HS-27A (cell line): ENCODE results near the gene LCE7A.

ENCODE experiments used
- DNase-seq: peaks from one replicate; pipeline ENCODE4 v3.0.0-alpha.2; 2012; ENCODE audit warnings: low read depth, missing footprints

Gene LCE7A

GRCh38 chr1:152880316-152880715 is 20.5 kb downstream of the LCE7A start:
- DNase-seq = no peak

- no peak for DNase-seq
These were observed 21.1 kb downstream of the LCE7A start for GRCh38 chr1:152880907-152881306.

GRCh38 chr1:152884085-152884484 is 24.3 kb downstream of the LCE7A start:
- DNase-seq = no peak

- DNase-seq = no peak
These were observed 24.7 kb downstream of the LCE7A start for GRCh38 chr1:152884506-152884905.

GRCh38 chr1:152884966-152885624 is 25.3 kb downstream of the LCE7A start:
- DNase-seq = peak; percentile 73

GRCh38 chr1:152886085-152886484 is 26.3 kb downstream of the LCE7A start:
- no peak for DNase-seq

- DNase-seq = no peak
These were observed 27.1 kb downstream of the LCE7A start for GRCh38 chr1:152886758-152887409.

GRCh38 chr1:152888126-152888525 is 28.3 kb downstream of the LCE7A start:
- DNase-seq = no peak

- no peak for DNase-seq
These were observed 39.2 kb downstream of the LCE7A start for GRCh38 chr1:152899027-152899426.

- no peak for DNase-seq
These were observed 40.1 kb downstream of the LCE7A start for GRCh38 chr1:152899883-152900282.

GRCh38 chr1:152901631-152902030 is 41.8 kb downstream of the LCE7A start:
- DNase-seq = no peak

- DNase-seq = no peak
These were observed 42.8 kb downstream of the LCE7A start for GRCh38 chr1:152902636-152903035.

GRCh38 chr1:152904688-152905440 is 45.1 kb downstream of the LCE7A start:
- no peak for DNase-seq

GRCh38 chr1:152906023-152906565 is 46.3 kb downstream of the LCE7A start:
- DNase-seq = peak; percentile 92

- DNase-seq = no peak
These were observed 48.1 kb downstream of the LCE7A start, which contains the start of gene IVL for GRCh38 chr1:152907686-152908601. Gene IVL, plus strand, starts transcription at chr1:152908546. Its CDS starts 1,252 bp downstream, at chr1:152909798.

- no peak for DNase-seq
These were observed 49.4 kb downstream of the LCE7A start for GRCh38 chr1:152909206-152909605.
